ENCODE data around the gene GABRB3.
"Not testable (repeated sequence)": the region's sequence is repeated elsewhere in the genome, so short reads cannot be mapped to it uniquely, and the experiment has no call there.

GABRB3 gene

DNA sequence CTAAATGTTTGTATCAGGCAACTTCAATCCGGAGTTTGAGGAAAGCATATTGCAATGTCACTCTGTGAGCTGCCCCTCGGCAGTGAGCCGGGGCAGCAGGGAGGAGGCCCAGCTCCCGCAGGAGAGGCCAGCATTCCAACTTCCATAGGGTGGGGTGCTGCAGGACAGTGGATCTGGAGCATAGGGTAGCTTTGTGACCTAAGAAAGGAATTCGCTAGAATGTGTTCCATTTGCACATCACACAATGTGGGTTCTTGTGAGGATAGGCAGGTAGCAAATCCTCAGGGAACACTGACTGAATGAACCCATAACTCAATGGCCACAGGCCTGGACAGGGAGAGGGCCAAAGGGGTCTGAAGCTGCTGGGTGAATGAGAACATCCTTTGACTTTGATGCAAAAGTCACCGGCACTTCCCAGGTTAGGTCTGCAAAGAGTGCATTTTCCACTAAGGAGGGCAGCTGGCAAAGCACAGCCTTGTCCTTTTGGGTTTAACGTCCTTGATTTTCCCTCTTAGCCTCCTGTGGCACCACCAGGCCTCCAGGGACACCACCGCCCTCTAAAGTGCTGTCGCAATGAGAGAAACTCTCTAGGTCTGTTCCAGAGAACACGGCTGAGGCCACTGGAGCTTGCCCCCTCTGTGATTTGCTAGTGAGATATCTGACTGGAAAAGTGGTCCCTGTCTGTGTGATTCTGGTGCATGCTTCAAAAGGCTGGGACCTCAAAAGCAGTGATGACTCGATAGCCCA, 36.2 kb downstream of the GABRB3 start:
- DNase-seq (ENCODE audit: low read depth in 2 of 2) = no peak

- DNase-seq (ENCODE audit: low read depth in 2 of 2) = no peak
Measured at GRCh38 chr15:26731965-26732364, 40.9 kb downstream of the GABRB3 start.

DNA sequence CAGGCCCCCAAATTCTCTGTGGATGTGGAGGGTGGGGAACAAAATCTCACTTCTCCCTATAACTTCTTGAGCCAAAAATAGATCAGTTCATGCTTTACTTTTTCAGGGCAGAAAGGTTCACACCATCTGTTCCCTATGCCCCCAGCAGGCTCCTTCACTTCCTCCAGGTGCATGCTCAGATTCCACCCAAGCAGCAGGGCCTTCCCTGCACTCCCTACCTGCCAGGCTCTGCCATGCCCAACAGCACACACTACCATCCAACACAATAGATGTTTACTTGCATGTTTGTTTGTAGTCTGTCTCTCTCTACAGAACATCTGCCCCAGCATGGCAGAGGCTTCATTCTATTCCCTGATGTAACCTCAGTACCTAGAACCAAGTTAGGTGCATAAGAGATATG, 43.3 kb downstream of the GABRB3 start:
- DNase-seq (ENCODE audit: low read depth in 2 of 2) = no peak

GRCh38 chr15:26729030-26729429, 43.8 kb downstream of the GABRB3 start:
- no peak for DNase-seq (ENCODE audit: low read depth in 2 of 2)

DNA sequence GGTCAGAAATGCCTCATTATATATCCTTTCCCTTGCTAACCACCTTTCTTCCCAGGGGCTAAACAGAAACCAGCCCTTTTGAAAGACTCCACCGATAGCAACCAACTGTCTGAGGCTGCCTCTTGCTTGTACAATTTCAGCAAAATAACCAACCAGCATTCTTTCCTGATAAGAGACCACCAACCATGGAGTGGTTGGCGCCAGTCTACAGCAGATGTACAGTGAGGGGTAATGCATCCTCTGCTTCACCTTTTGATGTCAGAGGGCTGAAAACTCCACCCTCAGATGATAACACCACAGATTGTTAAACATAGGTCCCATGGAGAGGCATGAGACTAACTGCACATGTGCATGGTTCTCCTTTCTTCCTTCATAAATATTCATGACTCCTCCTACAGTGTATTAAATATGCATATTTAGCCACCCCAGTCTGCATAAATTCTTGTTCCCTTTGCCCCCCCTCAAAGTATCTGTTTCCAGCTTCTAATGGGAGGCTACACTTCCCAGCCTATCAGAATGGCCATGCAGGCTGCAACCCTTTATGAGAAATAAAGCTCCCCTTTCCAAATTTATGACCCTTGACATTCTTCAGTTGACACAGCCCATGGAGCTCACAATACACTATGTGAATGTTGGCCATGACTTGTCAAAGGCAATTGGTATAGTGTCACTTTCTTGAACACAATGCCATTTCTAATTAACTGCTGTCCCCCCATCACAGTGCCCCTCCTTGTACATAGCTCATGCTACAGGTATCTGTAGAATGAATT, 48.3 kb downstream of the GABRB3 start:
- DNase-seq (ENCODE audit: low read depth in 2 of 2) = no peak

DNA sequence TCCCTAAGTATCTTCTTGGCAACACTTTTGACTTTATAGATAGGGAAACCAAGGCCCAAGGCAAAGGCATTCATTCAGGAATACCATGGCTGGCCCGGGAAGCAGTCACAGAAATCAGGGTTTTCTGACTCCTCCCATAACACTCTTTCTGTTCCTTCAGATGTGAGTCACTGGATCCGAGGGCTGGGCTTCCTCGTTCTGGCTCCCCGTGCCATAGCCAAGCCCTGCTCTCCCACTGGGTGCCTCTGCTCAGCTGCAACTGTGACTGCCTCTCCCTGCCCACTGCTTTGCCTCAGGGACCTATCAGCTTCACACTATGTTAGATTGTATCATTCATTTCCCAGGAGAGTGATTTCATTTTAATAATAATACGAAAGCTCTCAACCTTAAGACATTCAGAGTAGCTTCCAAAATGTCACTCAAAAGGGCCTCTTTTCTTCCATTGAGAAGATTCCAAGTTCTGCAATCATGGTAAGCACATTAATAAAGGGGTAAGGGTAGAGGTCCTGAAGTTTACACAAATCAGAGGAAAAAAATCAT, 50.2 kb downstream of the GABRB3 start:
- DNase-seq (ENCODE audit: low read depth in 2 of 2) = no peak

DNA sequence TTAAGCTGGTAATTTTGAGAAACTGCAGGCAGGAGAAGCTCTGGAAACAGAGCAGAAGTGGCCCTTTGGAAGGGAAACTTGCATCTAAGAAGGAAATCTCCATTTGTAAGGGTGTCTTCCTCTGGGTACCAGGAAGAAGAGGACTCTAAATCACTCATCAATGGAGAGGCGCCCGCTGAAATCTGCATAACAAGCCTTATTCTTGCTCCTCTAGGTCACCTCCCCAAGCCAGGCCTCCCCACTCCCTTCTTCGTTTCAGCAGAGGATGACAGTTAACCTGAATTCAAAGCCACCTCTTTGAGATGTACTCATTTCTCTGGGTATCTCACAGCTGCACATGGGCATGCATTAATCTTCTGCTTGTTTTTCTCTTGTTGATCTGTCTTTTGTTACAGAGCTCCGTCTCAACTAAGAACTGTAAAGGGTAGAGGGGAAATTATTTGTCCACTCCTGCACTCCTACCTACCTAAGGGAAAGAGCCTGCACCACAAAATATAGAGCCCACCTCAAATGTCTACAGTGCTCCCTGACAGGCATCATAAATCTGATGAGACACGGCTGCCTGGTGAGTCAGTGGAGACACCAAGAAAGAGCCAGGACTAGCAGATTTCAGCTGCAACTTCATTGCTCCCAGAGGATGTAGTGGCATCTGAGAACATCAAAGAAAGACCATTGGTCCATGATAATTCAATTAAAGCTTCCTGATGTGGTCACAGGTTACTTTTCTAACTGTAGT, 51.5 kb downstream of the GABRB3 start:
- DNase-seq (ENCODE audit: low read depth in 2 of 2) = no peak

- DNase-seq (ENCODE audit: low read depth in 2 of 2) = no peak
Measured at GRCh38 chr15:26720546-26720945, 52.3 kb downstream of the GABRB3 start.

- DNase-seq (ENCODE audit: low read depth in 2 of 2) = not testable (repeated sequence)
Measured at GRCh38 chr15:26719866-26720265, 53.0 kb downstream of the GABRB3 start.

DNA sequence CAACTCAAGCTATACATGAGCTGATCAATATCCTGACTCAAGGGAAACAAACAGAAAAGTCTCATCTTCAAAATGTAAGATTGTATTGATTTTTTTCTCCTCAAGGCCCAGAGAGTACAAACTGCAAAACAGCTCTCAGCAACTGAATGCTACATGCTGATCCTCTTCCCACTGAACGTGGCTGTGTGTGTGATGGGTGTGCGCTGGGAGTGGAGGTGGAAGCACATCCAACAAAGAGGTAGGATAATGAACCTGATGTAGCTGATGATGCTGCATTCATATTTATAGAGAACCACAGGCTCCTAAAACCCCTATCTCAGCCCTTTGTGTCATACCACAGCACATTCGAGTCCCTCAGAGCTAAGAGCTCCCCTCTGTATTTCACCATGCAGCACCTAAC, 56.8 kb downstream of the GABRB3 start:
- DNase-seq (ENCODE audit: low read depth in 2 of 2) = no peak

DNA sequence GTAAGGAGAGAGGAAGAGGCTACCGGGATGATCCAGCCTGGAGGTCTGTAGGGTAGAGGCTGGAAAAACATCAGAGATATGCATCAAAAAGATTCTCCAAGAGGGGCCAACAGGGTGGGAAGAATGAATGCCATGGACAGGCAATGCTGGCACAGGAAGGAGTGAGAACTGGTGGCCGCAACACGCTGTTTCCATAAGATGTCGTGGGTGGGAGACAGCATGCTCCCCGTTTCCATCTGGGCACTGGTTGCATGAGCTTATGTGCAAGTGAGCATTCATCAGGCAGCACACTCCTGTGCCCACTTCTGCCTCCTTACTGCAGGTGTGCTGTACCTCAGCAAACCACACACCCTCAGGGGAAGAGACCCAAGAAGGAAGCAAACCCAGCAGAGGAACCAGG, 59.4 kb downstream of the GABRB3 start:
- no peak for DNase-seq (ENCODE audit: low read depth in 2 of 2)

DNA sequence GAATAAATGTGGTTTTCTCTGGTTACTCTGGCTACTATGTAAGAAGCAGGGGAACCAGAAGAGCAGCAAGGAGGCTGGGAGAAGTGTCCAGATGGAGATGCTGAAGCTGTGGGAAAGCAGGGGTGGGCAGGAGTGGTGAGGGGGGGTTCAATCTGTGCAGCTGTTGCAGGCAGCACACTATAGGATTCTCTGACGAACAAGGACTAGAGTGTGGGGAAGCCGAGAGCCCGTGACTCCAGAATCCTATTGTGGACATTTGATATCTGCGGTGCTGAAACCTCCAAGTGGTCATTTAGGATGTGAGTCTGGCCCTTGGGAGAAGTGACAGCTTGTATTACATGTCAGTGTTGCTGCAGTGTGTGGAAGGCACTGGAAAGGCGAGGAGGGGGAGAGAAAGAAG, 60.5 kb downstream of the GABRB3 start:
- DNase-seq (ENCODE audit: low read depth in 2 of 2) = no peak

GRCh38 chr15:26711445-26711844, 61.4 kb downstream of the GABRB3 start:
- no peak for DNase-seq (ENCODE audit: low read depth in 2 of 2)

GRCh38 chr15:26702381-26702780, 70.5 kb downstream of the GABRB3 start:
- no peak for DNase-seq (ENCODE audit: low read depth in 2 of 2)

GRCh38 chr15:26698555-26698954, 74.3 kb downstream of the GABRB3 start:
- DNase-seq (ENCODE audit: low read depth in 2 of 2) = no peak

DNA sequence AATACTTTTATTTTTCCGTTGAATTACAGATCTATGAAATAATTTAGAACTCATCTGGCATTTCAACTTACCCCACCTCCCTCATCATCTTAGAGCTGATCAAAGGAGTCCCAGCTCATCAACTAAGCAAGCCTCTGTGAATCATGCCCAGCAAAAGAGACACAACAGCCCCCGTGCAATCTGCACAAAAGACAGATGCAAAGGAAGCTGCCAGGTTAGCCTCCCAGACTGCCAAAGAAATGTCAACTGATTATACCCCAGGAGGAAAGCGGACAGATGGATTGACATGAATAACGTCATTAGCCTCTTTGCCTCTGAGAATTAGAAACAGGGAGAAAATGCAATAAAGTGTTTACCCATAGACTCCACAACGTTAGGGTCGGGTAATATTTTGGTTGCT, 75.0 kb downstream of the GABRB3 start:
- no peak for DNase-seq (ENCODE audit: low read depth in 2 of 2)

- DNase-seq (ENCODE audit: low read depth in 2 of 2) = no peak
Measured at GRCh38 chr15:26691249-26691648, 81.6 kb downstream of the GABRB3 start.

GRCh38 chr15:26690778-26691177, 82.1 kb downstream of the GABRB3 start:
- no peak for DNase-seq (ENCODE audit: low read depth in 2 of 2)

GRCh38 chr15:26689462-26689861, 83.4 kb downstream of the GABRB3 start:
- no peak for DNase-seq (ENCODE audit: low read depth in 2 of 2)

DNA sequence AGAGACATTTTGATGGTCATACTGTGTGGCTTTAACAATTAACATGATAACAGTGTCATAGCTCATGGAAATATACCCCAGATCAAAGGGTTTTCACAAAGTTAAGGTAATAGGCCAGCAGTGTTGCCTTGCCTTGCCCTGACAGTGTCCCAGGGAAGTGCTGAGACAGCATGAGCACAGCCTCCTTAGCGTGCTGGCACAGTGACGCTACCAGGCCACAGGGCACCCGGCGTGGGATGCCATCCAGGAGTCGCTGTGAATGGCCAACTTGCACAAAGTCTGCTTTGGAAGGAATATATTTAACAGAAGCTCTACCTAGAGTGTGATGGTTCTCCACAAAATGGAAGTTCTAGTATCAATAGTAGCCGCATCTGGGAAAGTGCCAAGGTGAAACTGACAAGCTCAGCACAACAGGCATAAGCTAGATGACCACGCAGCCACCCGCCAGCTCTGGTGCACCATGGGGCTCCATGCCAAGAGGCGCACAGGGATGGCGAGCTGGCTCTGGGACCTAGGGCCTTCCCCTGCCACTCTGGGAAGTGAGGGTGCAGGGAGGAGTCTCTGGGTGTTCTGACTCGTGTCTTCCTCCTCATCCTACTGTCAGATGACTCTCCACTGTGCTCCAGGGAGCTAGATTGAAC, 86.2 kb downstream of the GABRB3 start:
- DNase-seq (ENCODE audit: low read depth in 2 of 2) = no peak

DNA sequence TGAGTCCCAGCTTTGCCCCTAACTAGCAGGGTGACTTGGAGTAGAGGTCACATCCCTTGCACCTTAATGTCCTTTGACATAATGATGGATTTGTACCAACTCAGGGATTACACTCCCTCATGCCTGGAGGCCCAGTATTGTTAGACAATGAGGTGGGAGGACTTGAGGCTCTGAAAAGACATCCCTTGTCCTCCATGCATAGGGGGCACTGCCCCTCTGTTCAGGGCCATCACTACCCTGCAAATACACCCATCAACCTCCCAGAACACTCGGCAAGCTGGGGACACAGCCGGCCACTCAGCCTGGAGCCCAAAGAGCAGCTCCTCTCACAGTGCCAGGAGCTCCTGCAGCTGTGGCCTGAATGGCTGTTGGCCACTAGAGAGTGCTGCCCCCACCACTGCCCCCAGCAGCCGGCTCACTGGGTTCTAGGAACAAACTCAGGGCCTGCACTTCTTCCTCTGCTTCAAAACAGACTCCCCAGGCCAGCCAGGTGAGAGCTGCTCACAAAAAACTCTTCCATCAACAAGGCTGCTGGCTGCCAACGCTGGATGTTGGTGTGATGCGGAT, 90.2 kb downstream of the GABRB3 start:
- no peak for DNase-seq (ENCODE audit: low read depth in 2 of 2)

GRCh38 chr15:26679927-26680326, 92.9 kb downstream of the GABRB3 start:
- DNase-seq (ENCODE audit: low read depth in 2 of 2) = no peak

All from stimulated activated CD8-positive, alpha-beta memory T cell treated with anti-CD3 and anti-CD28 coated beads, Interleukin-7, amount 100 ng/mL, for 4 hours (primary cell).